H9 (cell line): Measurements from ENCODE around the gene TDP1. TPM values are rescaled to one million over a fixed set of nuclear protein-coding genes. Genes with fewer than 3 reads are reported as not detected.
A peak's percentile ranks its signal among the peaks of the same experiment; 100 is the strongest.

Source experiments
- DNase-seq: peaks from one replicate; pipeline ENCODE4 v3.0.0-alpha.2; 2017
- H2AFZ ChIP-seq: one replicate; pipeline ENCODE4 v1.6.1; 2013; ENCODE audit warnings: mild to moderate bottlenecking, low read length, control low read depth, moderate library complexity
- H2AK5ac ChIP-seq: 2 replicates; pipeline ENCODE4 v1.6.1; 2013; ENCODE audit warnings: low read length, control low read depth, mixed read lengths; ENCODE audit not compliant: insufficient read length
- H2BK120ac ChIP-seq: one replicate; pipeline ENCODE4 v1.6.1; 2013; ENCODE audit warnings: low read depth, mild to moderate bottlenecking, low read length, control low read depth, inconsistent platforms; ENCODE audit not compliant: poor library complexity, severe bottlenecking
- H2BK12ac ChIP-seq: 2 replicates; pipeline ENCODE4 v1.6.1; 2013; ENCODE audit warnings: low read length, control low read depth, mixed read lengths, low read depth; ENCODE audit not compliant: insufficient read length
- H2BK15ac ChIP-seq: 2 replicates; pipeline ENCODE4 v1.6.1; 2013; ENCODE audit warnings: low read depth, low read length, control low read depth
- H2BK20ac ChIP-seq: one replicate; pipeline ENCODE4 v1.6.1; 2013; ENCODE audit warnings: low read depth, mild to moderate bottlenecking, low read length, control low read depth, inconsistent platforms; ENCODE audit not compliant: poor library complexity, severe bottlenecking
- H2BK5ac ChIP-seq: 2 replicates; pipeline ENCODE4 v1.6.1; 2013; ENCODE audit warnings: low read length, control low read depth, mixed read lengths; ENCODE audit not compliant: insufficient read length
- H3K14ac ChIP-seq: 2 replicates; pipeline ENCODE4 v1.6.1; 2013; ENCODE audit warnings: low read length, control low read depth; ENCODE audit not compliant: insufficient read depth
- H3K18ac ChIP-seq: 2 replicates; pipeline ENCODE4 v1.6.1; 2013; ENCODE audit warnings: low read depth, mild to moderate bottlenecking, mixed read lengths, low read length, control low read depth; ENCODE audit not compliant: insufficient read length
- H3K23ac ChIP-seq: 2 replicates; pipeline ENCODE4 v1.6.1; 2013; ENCODE audit warnings: low read length, control low read depth, mixed read lengths, low read depth; ENCODE audit not compliant: insufficient read length
- H3K23me2 ChIP-seq: 2 replicates; pipeline ENCODE4 v1.6.1; 2013; ENCODE audit warnings: low read depth, mild to moderate bottlenecking, mixed read lengths, low read length, control low read depth; ENCODE audit not compliant: insufficient read length, poor library complexity, severe bottlenecking
- H3K27ac ChIP-seq: 2 replicates; pipeline ENCODE4 v1.5.1; 2013; ENCODE audit warnings: low read length, control low read depth, mixed read lengths, low read depth; ENCODE audit not compliant: insufficient read length
- H3K27me3 ChIP-seq: 2 replicates; pipeline ENCODE4 v1.6.1; 2013; ENCODE audit warnings: low read length, control low read depth, inconsistent platforms; ENCODE audit not compliant: insufficient read depth
- H3K4ac ChIP-seq: 2 replicates; pipeline ENCODE4 v1.6.1; 2013; ENCODE audit warnings: low read depth, mild to moderate bottlenecking, control low read depth, inconsistent platforms, low read length, moderate library complexity
- H3K4me1 ChIP-seq: 2 replicates; pipeline ENCODE4 v1.6.1; 2013; ENCODE audit warnings: low read length, control low read depth, inconsistent platforms; ENCODE audit not compliant: insufficient read depth
- H3K4me2 ChIP-seq: 2 replicates; pipeline ENCODE4 v1.6.1; 2013; ENCODE audit warnings: low read length, control low read depth, mixed read lengths; ENCODE audit not compliant: insufficient read length, insufficient read depth
- H3K56ac ChIP-seq: 2 replicates; pipeline ENCODE4 v1.6.1; 2013; ENCODE audit warnings: low read depth, mild to moderate bottlenecking, mixed read lengths, low read length, control low read depth; ENCODE audit not compliant: insufficient read length
- H3K79me1 ChIP-seq: 2 replicates; pipeline ENCODE4 v1.6.1; 2013; ENCODE audit warnings: low read depth, mild to moderate bottlenecking, moderate library complexity, low read length, control low read depth, inconsistent platforms; ENCODE audit not compliant: insufficient read depth, poor library complexity, severe bottlenecking
- H3K79me2 ChIP-seq: 2 replicates; pipeline ENCODE4 v1.6.1; 2013; ENCODE audit warnings: low read length, control low read depth, inconsistent platforms; ENCODE audit not compliant: insufficient read depth
- H3K9ac ChIP-seq: 2 replicates; pipeline ENCODE4 v1.6.1; 2013; ENCODE audit warnings: low read length, control low read depth, mixed read lengths; ENCODE audit not compliant: insufficient read length; ENCODE audit errors: extremely low read depth
- H3K9me3 ChIP-seq: one replicate; pipeline ENCODE4 v1.6.1; 2013; ENCODE audit warnings: low read depth, low read length, inconsistent platforms; ENCODE audit not compliant: control insufficient read depth
- H3T11ph ChIP-seq: one replicate; pipeline ENCODE4 v1.6.1; 2013; ENCODE audit warnings: mild to moderate bottlenecking, low read length, control low read depth, inconsistent platforms
- H4K20me1 ChIP-seq: one replicate; pipeline ENCODE4 v1.6.1; 2013; ENCODE audit not compliant: control insufficient read depth, insufficient read length, insufficient read depth
- H4K5ac ChIP-seq: 2 replicates; pipeline ENCODE4 v1.6.1; 2013; ENCODE audit warnings: low read depth, mild to moderate bottlenecking, mixed read lengths, low read length, control low read depth; ENCODE audit not compliant: insufficient read length
- H4K8ac ChIP-seq: replicated peaks from 2 replicates; pipeline ENCODE4 v1.6.1; 2013; ENCODE audit warnings: low read length, control low read depth, mixed read lengths, low read depth; ENCODE audit not compliant: insufficient read length
- H4K91ac ChIP-seq: 2 replicates; pipeline ENCODE4 v1.6.1; 2013; ENCODE audit warnings: low read depth, mild to moderate bottlenecking, moderate library complexity, mixed read lengths, low read length, control low read depth; ENCODE audit not compliant: insufficient read length
- H3K27ac Mint-ChIP-seq, 3 experiments: 2 replicates in 2 of 3; 3 replicates in 1 of 3; pipeline ENCODE4 v1.8.0; 2020 to 2021; ENCODE audit warnings: mixed read lengths in 3 of 3, mild to moderate bottlenecking in 1 of 3, moderate library complexity in 1 of 3
- H3K27me3 Mint-ChIP-seq: 2 replicates; pipeline ENCODE4 v1.8.0; 2021; ENCODE audit warnings: low read depth, mild to moderate bottlenecking, moderate library complexity, mixed read lengths
- H3K36me3 Mint-ChIP-seq, 3 experiments: 2 replicates in 2 of 3; 3 replicates in 1 of 3; pipeline ENCODE4 v1.8.0; 2020 to 2021; ENCODE audit warnings: low read depth in 3 of 3, mixed read lengths in 3 of 3; ENCODE audit not compliant: insufficient read depth in 1 of 3
- H3K4me1 Mint-ChIP-seq, 2 experiments: 2 replicates each; pipeline ENCODE4 v1.8.0; 2020; ENCODE audit warnings: mixed read lengths in 2 of 2
- H3K4me3 Mint-ChIP-seq, 2 experiments: 2 replicates in 1 of 2; 3 replicates in 1 of 2; pipeline ENCODE4 v1.8.0; 2020 to 2021; ENCODE audit warnings: mild to moderate bottlenecking in 2 of 2, mixed read lengths in 2 of 2, moderate library complexity in 1 of 2
- H3K9me3 Mint-ChIP-seq, 2 experiments: 2 replicates in 1 of 2; 3 replicates in 1 of 2; pipeline ENCODE4 v1.8.0; 2020; ENCODE audit warnings: mild to moderate bottlenecking in 2 of 2, mixed read lengths in 2 of 2, moderate library complexity in 1 of 2
- CTCF ChIP-seq: fragments of 200-600 bp; sonication (generic); conservative IDR thresholded peaks from 3 replicates; pipeline ENCODE4 v1.8.0; 2021; ENCODE audit warnings: antibody characterized with exemption, mild to moderate bottlenecking
- total RNA-seq: library from RNA; stranded (reverse); gene quantifications from 2 replicates; pipeline ENCODE4 v1.2.1, GENCODE V29; 2021

The TDP1 gene
- total RNA-seq, 1 experiment from 2014 or later = 53.4 TPM

GRCh38 chr14:89987161-89987475, 31.4 kb downstream of the TDP1 start:
- Histone ChIP-seq H2BK5ac (no peak overlapping the region), H4K5ac (no peak overlapping the region), H3K56ac (no peak overlapping the region), H2AFZ (no peak overlapping the region), H3K27me3 (no peaks in the 10 kb centered on the region), H2AK5ac (no peak overlapping the region), H3K9me3 (no peaks in the 10 kb centered on the region), H3K14ac (no peak overlapping the region), H3K18ac (no peak overlapping the region), H3K79me2 (no peaks in the 10 kb centered on the region), H3K4me1 (no peaks in the 10 kb centered on the region; the same call in 1 of the 2 replicates), H3T11ph (no peak overlapping the region), H3K4me2 (no peak overlapping the region), H3K79me1 (no peaks in the 10 kb centered on the region), H2BK20ac (no peak overlapping the region), H2BK120ac (no peak overlapping the region), H2BK15ac (no peak overlapping the region), H3K23me2 (no peaks in the 10 kb centered on the region), H2BK12ac (no peak overlapping the region), H3K23ac (no peak overlapping the region), H4K91ac (no peak overlapping the region), H3K27ac (no peak overlapping the region), H4K20me1 (no peaks in the 10 kb centered on the region), H4K8ac (no peak overlapping the region), H3K4ac (no peak overlapping the region), H3K9ac (no peak overlapping the region)
- H3K4me3 Mint-ChIP-seq = no peak overlapping the region
- H3K27ac Mint-ChIP-seq = peak overlapping the region in 2 of 3 experiments; percentile 73 to 83; a peak in 3 of 7 replicates
- peaks cover 13 to 54% (median 46%) of the 10 kb centered on the region in 3 experiments for H3K36me3 Mint-ChIP-seq
- no peaks in the 10 kb centered on the region for H3K27me3 Mint-ChIP-seq
- DNase-seq = no peak
- no peaks in the 10 kb centered on the region for H3K9me3 Mint-ChIP-seq
- H3K4me1 Mint-ChIP-seq = peaks cover 30 to 31% of the 10 kb centered on the region in 2 experiments
- TF ChIP-seq CTCF = no peak
